ENCODE results near the gene LRRC59. TPM values are rescaled to one million over a fixed set of nuclear protein-coding genes. Genes with fewer than 3 reads are reported as not detected.
A peak's percentile ranks its signal among the peaks of the same experiment; 100 is the strongest.

The LRRC59 gene
- 10 to 100 TPM; 57.0 to 89.1 (median 73.2) TPM for total RNA-seq

DNA sequence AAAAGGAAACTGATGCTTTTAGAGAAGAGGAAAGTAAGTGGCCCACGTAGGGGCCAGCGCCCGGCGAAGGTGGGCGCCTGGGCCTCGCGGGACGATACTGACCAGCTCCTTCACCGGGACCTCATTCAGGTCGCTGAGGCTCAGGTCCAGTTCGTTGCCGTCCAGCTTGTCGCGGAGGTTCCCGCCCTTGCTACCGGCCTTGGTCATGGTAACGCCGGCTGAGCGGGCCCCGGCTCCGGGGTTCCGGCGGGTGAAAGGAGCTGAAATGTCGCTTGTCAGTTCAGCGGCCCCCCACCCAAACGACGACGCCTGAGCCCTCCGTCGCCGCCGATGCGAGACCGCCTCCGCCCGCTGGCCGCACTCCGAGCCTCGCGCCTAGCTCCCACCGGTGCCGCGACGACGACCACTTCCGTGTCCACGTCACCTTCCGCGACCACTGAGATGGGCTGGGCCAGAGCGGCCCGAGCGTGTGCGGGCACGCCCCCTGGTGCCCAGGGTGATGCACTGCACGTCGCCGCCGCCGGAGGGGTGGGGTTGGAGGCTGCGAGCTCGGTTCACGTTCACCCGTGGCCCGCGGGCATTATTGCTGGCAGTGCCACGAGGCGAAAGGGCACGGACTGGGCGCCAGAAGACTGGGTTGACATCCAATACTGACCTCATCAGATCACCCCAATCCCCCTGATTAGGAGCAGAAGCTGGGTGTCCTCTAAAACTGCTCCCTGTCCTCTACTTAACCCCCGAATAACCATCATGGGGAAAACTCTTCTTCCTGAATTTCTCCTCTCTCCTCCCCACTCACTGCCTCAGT is at the start of gene LRRC59:
Gene LRRC59 (minus strand): TSS at position 413 of the 808 bp plus-strand sequence. CDS start 206 bp downstream, at position 207.
- peak; percentile 90 to 96 (median 94) for DNase-seq
- Histone ChIP-seq H3K36me3 (peaks cover 0 to 25% (median 0%) of the 10 kb centered on the region in 3 donors), H3K9me3 (no peaks in the 10 kb centered on the region), H3K27ac (peak within 1 kb of the TSS; percentile 83 to 96 (median 89)), H3K27me3 (no peaks in the 10 kb centered on the region), H3K4me3 (peak within 1 kb of the TSS; percentile 74 to 88 (median 87)), H3K4me1 (peaks cover 0 to 21% (median 17%) of the 10 kb centered on the region in 4 donors)
- TF ChIP-seq, protein P1, sequence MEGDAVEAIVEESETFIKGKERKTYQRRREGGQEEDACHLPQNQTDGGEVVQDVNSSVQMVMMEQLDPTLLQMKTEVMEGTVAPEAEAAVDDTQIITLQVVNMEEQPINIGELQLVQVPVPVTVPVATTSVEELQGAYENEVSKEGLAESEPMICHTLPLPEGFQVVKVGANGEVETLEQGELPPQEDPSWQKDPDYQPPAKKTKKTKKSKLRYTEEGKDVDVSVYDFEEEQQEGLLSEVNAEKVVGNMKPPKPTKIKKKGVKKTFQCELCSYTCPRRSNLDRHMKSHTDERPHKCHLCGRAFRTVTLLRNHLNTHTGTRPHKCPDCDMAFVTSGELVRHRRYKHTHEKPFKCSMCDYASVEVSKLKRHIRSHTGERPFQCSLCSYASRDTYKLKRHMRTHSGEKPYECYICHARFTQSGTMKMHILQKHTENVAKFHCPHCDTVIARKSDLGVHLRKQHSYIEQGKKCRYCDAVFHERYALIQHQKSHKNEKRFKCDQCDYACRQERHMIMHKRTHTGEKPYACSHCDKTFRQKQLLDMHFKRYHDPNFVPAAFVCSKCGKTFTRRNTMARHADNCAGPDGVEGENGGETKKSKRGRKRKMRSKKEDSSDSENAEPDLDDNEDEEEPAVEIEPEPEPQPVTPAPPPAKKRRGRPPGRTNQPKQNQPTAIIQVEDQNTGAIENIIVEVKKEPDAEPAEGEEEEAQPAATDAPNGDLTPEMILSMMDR (IDR thresholded peaks at IDR 0.05) = peak; percentile 96 to 99 (median 97)
- peak; percentile 75 to 78 for TF ChIP-seq POLR2A (IDR thresholded peaks at IDR 0.05)

DNA sequence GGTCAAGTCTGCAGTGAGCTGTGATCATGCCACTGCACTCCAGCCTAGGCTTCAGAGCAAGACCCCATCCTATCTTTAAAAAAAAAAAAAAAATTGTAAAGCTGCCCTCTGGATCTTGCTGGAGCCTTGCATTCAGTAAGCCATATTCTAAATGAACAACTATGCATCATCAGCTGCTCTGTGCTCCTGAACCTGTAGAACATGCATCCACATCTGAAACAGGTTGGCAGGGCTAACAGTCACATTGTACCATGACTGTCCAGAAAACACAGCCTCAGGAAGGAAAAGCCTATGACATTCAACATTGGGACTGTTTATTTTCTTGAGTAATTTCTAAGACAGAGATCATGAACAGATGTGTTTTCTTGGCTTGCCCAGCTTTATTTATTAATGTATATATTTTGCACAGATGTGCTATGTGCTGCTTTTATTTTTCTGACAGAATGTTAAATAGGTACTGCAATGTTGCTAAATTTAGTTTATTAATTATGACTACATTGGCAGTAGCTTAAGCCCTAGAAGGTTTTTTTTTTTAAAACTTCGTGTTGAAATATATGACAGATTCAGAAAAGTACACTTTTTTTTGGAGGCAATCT is 48.5 kb upstream of the LRRC59 start:
- Histone ChIP-seq H3K27me3 (no peaks in the 10 kb centered on the region), H3K4me3 (no peak overlapping the region), H3K9me3 (no peaks in the 10 kb centered on the region), H3K36me3 (peaks cover 0 to 5% (median 0%) of the 10 kb centered on the region in 3 donors), H3K27ac (no peak overlapping the region), H3K4me1 (peaks cover 0 to 15% (median 0%) of the 10 kb centered on the region in 4 donors)
- DNase-seq = no peak
- TF ChIP-seq POLR2A (IDR thresholded peaks at IDR 0.05) = no peak
- TF ChIP-seq, protein P1 (IDR thresholded peaks at IDR 0.05) = no peak

DNA sequence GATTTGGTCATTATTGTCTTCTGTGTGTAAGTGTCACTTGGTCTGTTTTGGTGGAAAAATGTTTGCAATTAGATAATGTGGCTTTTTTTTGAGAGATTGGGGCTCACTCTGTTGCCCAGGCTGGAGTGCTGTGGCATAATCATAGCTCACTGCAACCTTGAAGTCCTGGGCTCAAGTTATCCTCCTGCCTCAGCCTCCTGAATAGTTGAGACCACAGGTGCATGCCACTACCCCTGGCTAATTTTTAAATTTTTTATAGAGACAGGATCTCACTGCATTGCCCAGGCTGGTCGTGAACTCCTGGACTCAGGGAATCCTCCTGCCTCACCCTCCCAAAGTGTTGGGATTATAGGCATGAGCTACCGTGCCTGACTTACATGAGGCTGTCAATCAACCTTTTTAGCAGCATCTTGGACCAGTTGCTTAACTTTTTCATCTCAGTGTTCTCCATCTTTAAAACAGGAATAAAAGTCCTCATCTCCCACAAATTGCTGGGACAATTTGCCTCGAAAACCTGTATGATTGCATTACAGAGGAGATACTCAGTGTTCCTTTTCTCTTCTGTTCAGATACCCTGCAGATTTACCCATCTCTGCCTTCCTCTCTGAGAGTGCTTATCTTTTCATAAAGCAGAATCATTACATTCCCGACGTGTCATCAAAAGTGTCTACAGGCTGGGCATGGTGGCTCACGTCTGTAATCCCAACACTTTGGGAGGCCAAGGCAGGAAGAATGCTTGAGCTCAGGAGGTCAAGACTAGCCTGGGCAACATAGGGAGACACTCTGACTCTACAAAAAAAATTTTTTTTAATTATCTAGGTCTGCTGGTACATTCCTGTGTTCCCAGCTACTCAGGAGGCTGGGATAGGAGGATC is 47.8 kb upstream of the LRRC59 start:
- no peaks in the 10 kb centered on the region for H3K9me3 ChIP-seq
- H3K4me1 ChIP-seq = peaks cover 0 to 17% (median 0%) of the 10 kb centered on the region in 4 donors
- DNase-seq = peak in 1 of 3 donors; percentile 2
- no peak overlapping the region for H3K4me3 ChIP-seq
- no peak overlapping the region for H3K27ac ChIP-seq
- H3K27me3 ChIP-seq = no peaks in the 10 kb centered on the region
- no peak for TF ChIP-seq POLR2A (IDR thresholded peaks at IDR 0.05)
- TF ChIP-seq, protein P1 (IDR thresholded peaks at IDR 0.05) = no peak
- peaks cover 0 to 5% (median 0%) of the 10 kb centered on the region in 3 donors for H3K36me3 ChIP-seq

DNA sequence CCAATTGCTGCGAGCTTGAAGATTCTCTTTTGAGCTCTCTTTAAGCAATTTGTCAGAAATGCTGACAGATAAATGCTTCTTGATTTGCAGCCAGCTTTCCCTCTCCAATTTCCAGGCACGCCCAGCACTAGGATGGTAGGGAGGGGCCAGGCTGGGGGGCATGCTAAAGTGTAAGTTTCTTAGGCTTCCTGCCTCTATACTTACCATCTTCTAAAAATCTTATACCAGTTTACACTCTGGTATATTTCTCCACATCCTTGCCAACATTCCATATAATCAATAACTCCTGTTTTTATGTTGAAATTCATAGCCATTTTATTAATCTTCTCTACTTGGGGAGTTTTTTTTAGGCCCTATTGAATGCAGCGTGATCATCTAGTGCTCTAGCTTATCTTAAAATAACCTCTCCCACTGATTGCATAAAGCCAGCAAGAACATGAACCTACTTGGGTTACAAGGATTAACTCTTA is 46.2 kb upstream of the LRRC59 start:
- H3K27me3 ChIP-seq = no peaks in the 10 kb centered on the region
- H3K36me3 ChIP-seq = no peaks in the 10 kb centered on the region
- DNase-seq = peak in 1 of 3 donors; percentile 34
- peaks cover 0 to 17% (median 0%) of the 10 kb centered on the region in 4 donors for H3K4me1 ChIP-seq
- no peak for TF ChIP-seq POLR2A (IDR thresholded peaks at IDR 0.05)
- TF ChIP-seq, protein P1 (IDR thresholded peaks at IDR 0.05) = no peak
- no peak overlapping the region for H3K27ac ChIP-seq
- no peaks in the 10 kb centered on the region for H3K9me3 ChIP-seq
- H3K4me3 ChIP-seq = no peak overlapping the region
